Muscle of back (tissue), 11 donors: Measurements from ENCODE around the gene UMODL1. TPM values are rescaled to one million over a fixed set of nuclear protein-coding genes. Genes with fewer than 3 reads are reported as not detected.
A peak's percentile ranks its signal among the peaks of the same experiment; 100 is the strongest.

Experiments
- DNase-seq, 3 donors: peaks; one replicate each; pipeline versions ENCODE4 v3.0.0 to v3.0.0-alpha.2; 2013
- polyA plus RNA-seq, 10 donors: library from polyadenylated mRNA; unstranded; fragments of 120-200 nt; gene quantifications; one replicate each; pipeline ENCODE4 v1.2.1, GENCODE V29; 2013; ENCODE audit not compliant: insufficient read length in 10 of 10

UMODL1 gene
- polyA plus RNA-seq, 10 donors, result 0.04 TPM; not detected in 9

- DNase-seq, result no peak
Observed at GRCh38 chr21:42079008-42079938, 8.2 kb downstream of the UMODL1 start.

- DNase-seq, result peak in 1 of 3 donors; percentile 62
Observed at GRCh38 chr21:42079939-42080787, 9.0 kb downstream of the UMODL1 start.

GRCh38 chr21:42080788-42081083, 9.6 kb downstream of the UMODL1 start:
- DNase-seq, result peak in 2 of 3 donors; percentile 66 to 72

- peak in 1 of 3 donors; percentile 52 for DNase-seq
Observed at GRCh38 chr21:42081138-42081537, 10.0 kb downstream of the UMODL1 start.

DNA sequence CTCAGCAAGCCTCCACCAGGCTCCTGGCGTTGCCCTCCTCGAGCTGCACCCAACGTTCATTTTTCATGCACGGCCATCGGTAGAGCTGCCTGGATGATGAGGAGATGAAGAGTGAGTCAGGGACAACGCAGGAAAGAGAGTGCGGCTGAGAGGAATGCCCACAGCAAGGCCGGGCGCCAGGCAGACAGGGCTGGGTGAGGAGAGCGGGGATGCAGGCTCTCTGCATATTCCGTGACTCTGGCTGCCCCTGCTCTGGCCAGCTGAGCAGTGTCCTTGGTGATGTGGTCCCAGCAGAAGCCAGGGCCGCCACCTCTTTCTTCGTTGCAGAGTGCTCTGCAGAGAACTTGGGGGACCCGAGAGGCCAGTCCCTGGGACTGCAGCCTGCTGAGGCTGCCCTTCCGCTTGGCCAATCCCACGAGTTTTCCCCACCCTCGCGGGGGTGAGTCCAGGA, 10.8 kb downstream of the UMODL1 start:
- DNase-seq, result no peak

GRCh38 chr21:42082501-42083360, 11.6 kb downstream of the UMODL1 start:
- DNase-seq, result no peak

GRCh38 chr21:42083361-42083690, 12.2 kb downstream of the UMODL1 start:
- DNase-seq, result no peak

GRCh38 chr21:42084079-42084478, 13.0 kb downstream of the UMODL1 start:
- no peak for DNase-seq

- no peak for DNase-seq
Observed at GRCh38 chr21:42085246-42086077, 14.3 kb downstream of the UMODL1 start.

DNA sequence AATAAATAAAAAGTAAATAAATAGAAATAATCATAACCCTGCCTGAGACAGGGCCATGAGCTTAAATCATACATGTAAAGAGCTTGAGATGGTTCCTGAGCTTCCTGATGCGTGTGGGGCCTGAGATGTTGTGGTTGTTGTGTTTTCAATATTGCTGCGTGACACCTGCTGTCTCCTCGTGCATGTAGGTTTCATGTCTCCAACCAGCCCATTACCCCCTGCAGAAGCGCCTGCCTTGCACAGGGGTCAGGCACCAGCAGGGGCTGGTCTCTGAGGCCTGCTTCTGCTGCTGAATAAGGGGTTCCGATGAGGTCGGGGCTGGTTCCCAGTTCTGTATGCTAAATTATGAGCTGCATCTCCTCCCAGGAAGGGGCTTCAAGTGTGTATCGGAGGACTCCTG, 15.9 kb downstream of the UMODL1 start:
- no peak for DNase-seq

GRCh38 chr21:42088148-42088547, 17.0 kb downstream of the UMODL1 start:
- DNase-seq, result no peak

DNA sequence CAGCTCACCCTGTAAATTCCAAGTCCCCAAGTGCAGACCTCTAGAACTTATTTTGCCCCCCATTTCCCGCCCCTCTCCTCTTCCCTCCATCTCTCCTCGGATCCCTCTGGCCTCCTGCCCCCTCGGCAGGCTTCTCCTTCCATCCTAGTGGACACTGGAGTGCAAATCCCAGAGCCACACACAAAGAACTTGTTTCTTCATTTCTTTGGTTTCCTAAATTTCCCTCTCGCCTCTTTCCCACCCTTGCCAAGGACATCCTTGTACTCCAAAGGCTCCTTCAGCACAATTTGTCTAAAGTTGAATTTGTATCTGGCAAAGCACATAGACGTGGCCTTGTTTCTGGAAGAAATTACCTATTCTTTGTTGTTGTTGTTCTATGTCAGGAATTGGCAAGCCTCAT, 17.5 kb downstream of the UMODL1 start:
- DNase-seq, result no peak

DNA sequence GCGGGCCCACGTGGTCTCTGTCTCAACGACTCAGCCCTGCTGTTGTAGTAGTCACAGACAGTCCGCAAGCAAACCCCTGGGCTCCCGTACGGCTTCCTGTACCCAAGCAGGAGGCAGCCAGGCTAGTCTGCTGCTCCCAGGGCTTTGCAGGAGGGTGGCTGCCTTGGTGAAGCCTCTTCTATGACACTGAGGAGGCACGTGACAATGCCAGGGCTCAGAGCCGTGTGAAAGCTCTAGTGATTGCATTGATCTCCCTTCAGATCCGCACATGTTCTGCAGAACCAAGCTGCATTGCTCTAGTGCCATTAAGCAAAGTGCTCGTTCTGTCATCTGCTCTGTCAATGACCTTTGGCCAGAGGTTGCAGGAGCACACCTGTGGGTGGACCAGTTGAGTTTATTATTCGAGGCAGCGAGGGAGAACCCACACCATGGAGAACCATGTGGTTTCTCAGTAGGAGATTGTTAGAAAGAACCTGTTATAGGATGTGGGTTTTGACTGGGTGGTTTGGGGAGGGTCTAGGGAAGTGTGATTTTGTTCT, 18.0 kb downstream of the UMODL1 start:
- no peak for DNase-seq

DNA sequence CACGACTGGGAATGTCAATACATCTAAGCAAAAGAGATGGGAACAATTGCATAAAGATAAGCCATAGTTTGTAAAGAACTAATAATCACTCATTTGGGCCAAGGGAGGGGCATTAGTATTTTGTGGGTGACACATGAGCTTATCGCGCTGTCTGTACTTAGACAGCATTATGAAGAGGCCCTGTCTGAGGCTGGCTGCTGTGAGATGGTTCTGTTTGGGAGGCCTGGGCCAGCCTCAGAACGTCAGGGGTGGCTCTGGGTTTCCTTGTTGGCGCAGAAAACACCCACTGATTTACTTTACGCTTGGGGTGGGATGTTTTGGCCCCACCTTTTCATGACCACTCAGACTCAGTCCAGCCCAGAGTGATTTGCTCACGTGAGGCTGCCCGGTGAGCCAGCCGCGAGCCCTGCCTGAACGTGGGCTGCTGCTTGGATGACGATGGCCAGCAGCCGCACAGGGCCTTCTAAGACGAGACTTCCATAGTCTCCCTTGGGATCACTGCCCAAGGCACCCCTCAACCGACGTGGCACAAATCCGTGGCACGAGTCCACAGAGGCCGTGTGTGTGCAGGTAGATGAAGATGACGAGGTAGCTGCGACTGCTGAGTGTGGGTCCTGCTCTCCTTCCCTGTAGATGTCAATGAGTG, 18.7 kb downstream of the UMODL1 start:
- DNase-seq, result no peak

DNA sequence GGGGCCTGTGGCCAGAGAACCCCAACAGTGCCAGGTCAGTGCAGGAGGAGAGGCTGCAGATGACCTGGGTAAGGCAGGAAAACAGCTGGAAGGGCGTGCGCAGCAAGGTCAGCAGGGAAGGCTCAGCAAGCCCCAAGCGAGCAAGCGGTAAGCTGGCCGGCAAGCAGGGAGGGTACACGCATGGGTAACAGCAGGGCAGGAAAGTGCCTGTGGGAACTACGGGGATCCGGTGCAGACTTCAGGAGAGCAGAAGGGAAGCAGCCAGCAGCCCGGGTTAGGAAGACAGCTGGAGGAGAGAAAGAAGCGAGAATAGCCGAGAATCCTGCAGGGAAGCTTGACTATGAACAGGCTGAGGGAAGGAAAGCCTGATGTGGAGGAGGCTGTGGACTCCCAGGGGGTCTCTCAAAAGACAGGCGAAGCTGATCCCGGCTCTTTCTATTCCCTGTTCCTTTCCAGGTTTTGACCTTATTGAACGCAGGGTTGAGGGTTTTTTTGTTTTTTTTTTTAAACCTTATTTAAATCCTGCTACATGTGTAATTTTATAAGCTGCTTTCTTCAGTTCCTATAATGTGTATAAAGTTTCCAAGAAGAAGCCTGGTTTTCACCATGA, 20.9 kb downstream of the UMODL1 start:
- DNase-seq, result no peak

DNA sequence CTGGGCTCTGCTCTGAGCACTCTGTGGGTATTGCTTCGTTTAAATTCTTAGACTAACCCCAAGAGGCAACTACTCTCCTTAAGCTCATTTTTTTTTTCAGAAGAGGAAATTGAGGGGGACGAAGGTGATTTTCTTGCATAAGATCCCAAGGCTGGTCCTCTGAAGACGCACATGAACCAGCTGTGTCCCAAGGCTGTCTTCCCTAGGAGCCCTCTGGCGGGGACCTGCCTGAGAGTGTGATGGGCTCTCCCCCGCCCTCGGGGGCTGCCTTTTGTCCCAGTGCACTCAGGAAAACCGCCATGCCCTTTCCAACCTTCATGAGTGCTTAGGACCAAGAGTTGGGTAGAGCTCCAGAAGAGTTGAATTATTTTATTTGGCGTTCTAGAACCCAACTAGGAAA, 21.7 kb downstream of the UMODL1 start:
- no peak for DNase-seq

GRCh38 chr21:42093186-42093585, 22.1 kb downstream of the UMODL1 start:
- DNase-seq, result no peak

GRCh38 chr21:42093991-42094421, 22.9 kb downstream of the UMODL1 start:
- peak; percentile 49 to 67 (median 62) for DNase-seq

- DNase-seq, result no peak
Observed at GRCh38 chr21:42094811-42095210, 23.7 kb downstream of the UMODL1 start.

GRCh38 chr21:42095581-42095980, 24.5 kb downstream of the UMODL1 start:
- DNase-seq, result no peak
